Keratinocyte (primary cell): Measurements from ENCODE around the gene PGPEP1. TPM values are rescaled to one million over a fixed set of nuclear protein-coding genes. Genes with fewer than 3 reads are reported as not detected.

ENCODE experiments used
- DNase-seq: peaks from one replicate; pipeline ENCODE4 v3.0.0-alpha.2; 2011; ENCODE audit warnings: low read depth, missing footprints, low spot score
- FAIRE-seq: peaks from 2 replicates; lab custom pipeline; 2011; peaks lifted over from hg19 to GRCh38; lab: Jason Lieb, UNC
- H2AFZ ChIP-seq: 2 replicates; pipeline ENCODE4 v1.6.0; 2012; ENCODE audit warnings: low read length, control low read depth, inconsistent platforms; ENCODE audit not compliant: control insufficient read depth
- H3K27ac ChIP-seq: 2 replicates; pipeline ENCODE4 v1.5.1; 2011; ENCODE audit warnings: low read length; ENCODE audit not compliant: control insufficient read depth, insufficient read depth
- H3K27me3 ChIP-seq: 3 replicates; pipeline ENCODE4 v1.6.0; 2011; ENCODE audit warnings: low read length; ENCODE audit not compliant: control insufficient read depth, insufficient read depth; ENCODE audit errors: extremely low read depth
- H3K36me3 ChIP-seq, 2 experiments: 2 replicates in 1 of 2; 3 replicates in 1 of 2; pipeline ENCODE4 v1.5.1; 2011; ENCODE audit warnings: low read length in 2 of 2, mild to moderate bottlenecking in 1 of 2; ENCODE audit not compliant: control insufficient read depth in 2 of 2, insufficient read depth in 2 of 2; ENCODE audit errors: extremely low read depth in 1 of 2
- H3K4me1 ChIP-seq: 3 replicates; pipeline ENCODE4 v1.5.1; 2011; ENCODE audit warnings: low read length; ENCODE audit not compliant: control insufficient read depth, insufficient read depth; ENCODE audit errors: extremely low read depth
- H3K4me2 ChIP-seq: 3 replicates; pipeline ENCODE4 v1.6.0; 2011; ENCODE audit warnings: low read depth, low read length; ENCODE audit not compliant: control insufficient read depth, insufficient read depth; ENCODE audit errors: extremely low read depth
- H3K4me3 ChIP-seq, 3 experiments: fragments of 200-600 bp in 1 of 3; sonication (generic) in 1 of 3; 2 replicates in 2 of 3; 3 replicates in 1 of 3; pipeline ENCODE4 v1.5.1; 2011 to 2016; ENCODE audit warnings: low read length in 3 of 3, mild to moderate bottlenecking in 3 of 3, control low read depth in 2 of 3, inconsistent platforms in 1 of 3, low read depth in 1 of 3, mixed read lengths in 1 of 3, mixed run types in 1 of 3, moderate library complexity in 1 of 3; ENCODE audit not compliant: control insufficient read depth in 2 of 3, insufficient read depth in 2 of 3; ENCODE audit errors: extremely low read depth in 1 of 3
- H3K79me2 ChIP-seq: 2 replicates; pipeline ENCODE4 v1.6.0; 2012; ENCODE audit warnings: low read length; ENCODE audit not compliant: control insufficient read depth, insufficient read depth
- H3K9ac ChIP-seq: 3 replicates; pipeline ENCODE4 v1.6.0; 2011; ENCODE audit warnings: low read length; ENCODE audit not compliant: control insufficient read depth, insufficient read depth; ENCODE audit errors: extremely low read depth
- H3K9me1 ChIP-seq: 3 replicates; pipeline ENCODE4 v1.6.0; 2011; ENCODE audit warnings: low read length; ENCODE audit not compliant: control insufficient read depth, insufficient read depth; ENCODE audit errors: extremely low read depth
- H3K9me3 ChIP-seq: 2 replicates; pipeline ENCODE4 v1.5.1; 2012; ENCODE audit warnings: low read depth, low read length; ENCODE audit not compliant: control insufficient read depth
- H4K20me1 ChIP-seq: 3 replicates; pipeline ENCODE4 v1.6.0; 2011; ENCODE audit warnings: low read length; ENCODE audit not compliant: control insufficient read depth, insufficient read depth; ENCODE audit errors: extremely low read depth
- CTCF ChIP-seq, 3 experiments: IDR thresholded peaks in 1 of 3; conservative IDR thresholded peaks in 1 of 3; optimal IDR thresholded peaks in 1 of 3; 2 replicates in 2 of 3; 3 replicates in 1 of 3; pipeline versions ENCODE3 to v1.5.1; 2011; ENCODE audit warnings: low read length in 3 of 3, mild to moderate bottlenecking in 3 of 3, moderate library complexity in 2 of 3, control low read depth in 1 of 3, inconsistent platforms in 1 of 3; ENCODE audit not compliant: insufficient read depth in 2 of 3; ENCODE audit errors: extremely low read depth in 1 of 3
- EZH2 ChIP-seq: IDR thresholded peaks from one replicate; pipeline ENCODE4 v1.6.1; 2012; ENCODE audit warnings: inconsistent platforms, mild to moderate bottlenecking, low read length, moderate library complexity
- dilution Hi-C: fragments of 300-500 bp; cut with MboI; formaldehyde crosslinking; loops from one replicate; pipeline ENCODE4 v1.7.0; 2020; ENCODE audit warnings: low sequenced_read_pairs; ENCODE audit not compliant: extremely low pct_ligation_motif_present
- polyA plus RNA-seq, 5 experiments: library from polyadenylated mRNA; depleted of rRNA in 3 of 5; stranded (reverse) in 3 of 5; stranded (forward) in 1 of 5; unstranded in 1 of 5; fragments of >200 nt; gene quantifications; 1 replicate in 1 of 5; 2 replicates in 3 of 5; 3 replicates in 1 of 5; pipeline versions ENCODE4 v1.2.1 to v1.2.3, GENCODE V29; 2011 to 2012; ENCODE audit warnings: missing spikeins in 2 of 5, low read depth in 1 of 5, low replicate concordance in 1 of 5

The PGPEP1 gene
- polyA plus RNA-seq, 1 donor (not counting 4 experiments of a cell fraction or from before 2014, with no cell fraction given): 5.6 TPM

DNA sequence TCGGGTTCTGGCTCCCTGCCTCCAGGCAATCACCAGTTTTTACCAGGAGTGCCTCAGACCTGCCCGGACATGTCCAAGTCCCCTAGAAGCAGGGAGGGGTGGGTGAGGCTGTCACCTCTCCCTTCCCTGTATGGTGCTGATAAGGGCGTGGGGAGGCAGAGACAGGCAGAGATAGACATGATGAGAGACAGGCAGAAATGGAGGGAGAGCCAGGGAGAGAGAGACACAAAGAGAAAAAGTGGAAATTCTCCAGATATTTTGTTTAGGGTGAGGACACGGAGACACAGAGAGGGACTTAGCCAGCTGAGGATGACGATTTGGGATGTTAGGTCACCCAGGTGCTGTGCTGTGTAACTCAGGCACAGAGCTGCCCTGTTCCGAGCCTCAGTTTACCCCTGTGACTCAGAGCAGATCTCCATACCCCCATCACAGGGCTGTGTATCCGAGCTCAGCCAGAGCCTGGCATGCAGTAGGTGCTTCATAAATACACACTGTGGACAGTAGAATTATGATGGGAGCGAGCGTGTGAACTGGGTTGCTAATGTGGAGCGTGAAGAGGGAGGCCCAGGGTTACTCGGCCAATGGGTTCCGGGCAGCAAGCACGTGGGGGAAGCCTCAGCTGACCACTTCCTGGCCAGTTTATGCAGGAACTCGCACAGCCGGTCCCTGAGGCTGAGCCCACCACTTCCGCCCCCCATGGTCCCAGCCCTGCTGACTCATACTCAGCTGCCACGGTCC lies 33.7 kb downstream of the PGPEP1 start:
- Histone ChIP-seq H3K36me3 (no peaks in the 10 kb centered on the region), H3K4me3 (no peak overlapping the region), H3K79me2 (no peaks in the 10 kb centered on the region), H3K9me1 (no peaks in the 10 kb centered on the region), H3K4me2 (peak overlapping the region; percentile 61), H3K9me3 (no peaks in the 10 kb centered on the region), H4K20me1 (no peaks in the 10 kb centered on the region), H3K27ac (peak overlapping the region; percentile 80), H2AFZ (peak overlapping the region; percentile 35), H3K4me1 (peaks cover 15% of the 10 kb centered on the region), H3K9ac (peak overlapping the region; percentile 63), H3K27me3 (no peaks in the 10 kb centered on the region)
- peak; percentile 76 for DNase-seq
- FAIRE-seq: peak; percentile 67
- dilution Hi-C loops: no loop called here
- TF ChIP-seq EZH2 (no peak), CTCF (optimal IDR thresholded peaks at IDR 0.05 in 1 of 3, IDR thresholded peaks at IDR 0.05 in 1 of 3, conservative IDR thresholded peaks at IDR 0.05 in 1 of 3; ENCODE audit: extremely low read depth in 1 of 3, insufficient read depth in 2 of 3, low read length in 3 of 3) (no peak)

DNA sequence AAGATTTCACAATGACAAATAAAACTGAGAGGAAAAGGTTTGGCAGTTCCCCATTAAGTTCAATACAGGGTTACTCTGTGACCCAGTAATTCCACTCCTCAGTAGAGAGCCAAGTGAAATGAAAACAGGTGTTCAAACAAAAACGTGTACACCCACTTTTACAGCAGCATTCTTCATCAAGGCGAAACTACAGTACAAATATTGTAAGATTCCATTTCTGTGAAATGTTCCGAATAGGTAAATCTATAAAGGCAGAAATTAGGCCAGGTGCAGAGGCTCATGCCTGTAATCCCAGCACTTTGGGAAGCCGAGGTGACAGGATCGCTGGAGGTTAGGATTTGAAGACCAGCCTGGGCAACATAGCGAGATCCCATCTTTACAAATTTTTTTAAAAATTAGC lies 36.6 kb downstream of the PGPEP1 start:
- H3K4me1 ChIP-seq: peaks cover 22% of the 10 kb centered on the region

More for the DNA sequence above, 36.6 kb downstream of the PGPEP1 start:
- H3K27me3 ChIP-seq: no peaks in the 10 kb centered on the region
- no peak overlapping the region for H2AFZ ChIP-seq
- no peak overlapping the region for H3K27ac ChIP-seq
- H3K4me3 ChIP-seq: no peak overlapping the region
- no peaks in the 10 kb centered on the region for H3K9me3 ChIP-seq
- TF ChIP-seq CTCF (optimal IDR thresholded peaks at IDR 0.05 in 1 of 3, IDR thresholded peaks at IDR 0.05 in 1 of 3, conservative IDR thresholded peaks at IDR 0.05 in 1 of 3; ENCODE audit: extremely low read depth in 1 of 3, insufficient read depth in 2 of 3, low read length in 3 of 3) (no peak), EZH2 (no peak)
- DNase-seq (no peak), FAIRE-seq (no peak)
- no peaks in the 10 kb centered on the region for H4K20me1 ChIP-seq
- H3K9ac ChIP-seq: no peak overlapping the region
- no peaks in the 10 kb centered on the region for H3K79me2 ChIP-seq
- H3K9me1 ChIP-seq: no peaks in the 10 kb centered on the region
- dilution Hi-C loops: no loop called here
- H3K4me2 ChIP-seq: no peak overlapping the region
- no peaks in the 10 kb centered on the region for H3K36me3 ChIP-seq
